GM12878 (cell line): ENCODE measurements around the gene CEP135.

Source experiments
- JUNB ChIP-seq: IDR thresholded peaks from 2 replicates; pipeline ENCODE4 v1.6.1; 2016; ENCODE audit warnings: antibody characterized with exemption, mild to moderate bottlenecking
- PAX8 ChIP-seq: fragments of 450-650 bp; IDR thresholded peaks from 2 replicates; pipeline ENCODE4 v1.6.1; 2017; ENCODE audit warnings: mild to moderate bottlenecking, moderate library complexity
- RELA ChIP-seq: fragments of 450-650 bp; IDR thresholded peaks from 2 replicates; pipeline ENCODE4 v1.8.0; 2014; ENCODE audit warnings: borderline replicate concordance; ENCODE audit not compliant: partially characterized antibody

DNA sequence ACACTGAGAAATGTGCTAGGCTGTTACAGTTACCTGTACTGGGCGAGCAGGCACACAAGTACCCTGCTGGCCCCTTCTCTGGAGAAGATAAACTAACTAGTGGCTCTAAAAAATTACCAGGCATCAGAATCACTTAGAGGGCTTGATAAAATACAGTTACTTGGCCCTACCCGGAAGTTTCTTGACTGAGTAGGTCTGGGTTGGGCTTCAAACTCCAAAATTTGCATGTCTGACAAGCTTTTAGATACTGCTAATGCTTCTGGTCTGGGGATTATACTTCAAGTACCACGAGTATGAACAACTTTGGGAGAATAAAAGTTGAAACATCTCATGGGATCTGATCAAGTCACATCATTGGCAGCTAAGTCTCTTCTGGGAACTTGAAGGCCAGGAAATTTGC lies 30.8 kb downstream of the CEP135 start:
- TF ChIP-seq RELA (no peak), JUNB (no peak), PAX8 (no peak)
